HL-60 (cell line): ENCODE data around the gene JAKMIP1.

Experiments
- DNase-seq, 2 experiments: peaks; one replicate each; pipeline ENCODE4 v3.0.0-alpha.2; 2010 to 2020; ENCODE audit warnings: low read depth in 1 of 2, low spot score in 1 of 2
- H3K27ac ChIP-seq: fragments of 250-450 bp; sonication (Bioruptor Pico); replicated peaks from 2 replicates; pipeline ENCODE4 v1.5.1; 2020; ENCODE audit warnings: mild to moderate bottlenecking, moderate library complexity
- H3K27me3 ChIP-seq: fragments of 250-450 bp; sonication (Bioruptor Pico); 2 replicates; pipeline ENCODE4 v1.5.1; 2021; ENCODE audit warnings: mild to moderate bottlenecking, moderate library complexity; ENCODE audit not compliant: insufficient read depth, poor library complexity, severe bottlenecking
- H3K4me3 ChIP-seq: replicated peaks from 2 replicates; pipeline ENCODE4 v1.5.1; 2011; ENCODE audit warnings: mild to moderate bottlenecking, control low read depth, low read length; ENCODE audit not compliant: insufficient read depth
- GABPA ChIP-seq: IDR thresholded peaks from 2 replicates; pipeline ENCODE4 v1.6.1; 2012; ENCODE audit warnings: low read depth
- POLR2AphosphoS5 ChIP-seq: IDR thresholded peaks from 2 replicates; pipeline ENCODE4 v1.6.1; 2012; ENCODE audit warnings: low read depth
- SPI1 ChIP-seq: IDR thresholded peaks from 2 replicates; pipeline ENCODE4 v1.6.1; 2012; ENCODE audit warnings: low read depth, mild to moderate bottlenecking, borderline replicate concordance
- TF ChIP-seq, protein P1 (sequence below): IDR thresholded peaks from 2 replicates; pipeline ENCODE4 v1.6.1; 2012; ENCODE audit warnings: low read depth; ENCODE audit not compliant: insufficient replicate concordance
- TF ChIP-seq, protein P2 (sequence below): IDR thresholded peaks from one replicate; pipeline ENCODE4 v1.5.1; 2011; ENCODE audit warnings: low read length, control low read depth, inconsistent platforms; ENCODE audit not compliant: insufficient read depth

Gene JAKMIP1

DNA sequence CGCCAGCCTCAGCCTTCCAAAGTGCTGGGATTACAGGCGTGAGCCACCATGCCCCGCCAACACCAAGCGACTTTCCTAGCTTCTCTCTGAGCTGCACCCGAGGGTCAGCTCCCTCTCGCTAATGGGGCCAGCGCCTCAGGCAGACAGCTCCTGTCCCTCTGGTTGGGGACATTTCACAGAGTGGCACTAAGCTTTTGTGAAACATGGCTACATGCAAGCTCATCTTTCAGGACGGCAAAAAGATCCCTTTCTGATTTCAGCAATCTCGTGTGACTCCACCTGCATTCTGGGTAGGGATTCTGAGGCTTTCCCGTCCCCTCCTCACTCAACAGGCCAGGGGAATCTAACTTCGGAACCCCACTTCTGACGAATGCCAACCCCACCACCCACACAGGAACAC, 151.1 kb downstream of the JAKMIP1 start:
- DNase-seq, result no peak
- Histone ChIP-seq H3K27ac (no peak overlapping the region), H3K27me3 (no peaks in the 10 kb centered on the region), H3K4me3 (no peak overlapping the region)
- TF ChIP-seq POLR2AphosphoS5 (no peak), SPI1 (no peak), GABPA (no peak)
- TF ChIP-seq, protein P1, sequence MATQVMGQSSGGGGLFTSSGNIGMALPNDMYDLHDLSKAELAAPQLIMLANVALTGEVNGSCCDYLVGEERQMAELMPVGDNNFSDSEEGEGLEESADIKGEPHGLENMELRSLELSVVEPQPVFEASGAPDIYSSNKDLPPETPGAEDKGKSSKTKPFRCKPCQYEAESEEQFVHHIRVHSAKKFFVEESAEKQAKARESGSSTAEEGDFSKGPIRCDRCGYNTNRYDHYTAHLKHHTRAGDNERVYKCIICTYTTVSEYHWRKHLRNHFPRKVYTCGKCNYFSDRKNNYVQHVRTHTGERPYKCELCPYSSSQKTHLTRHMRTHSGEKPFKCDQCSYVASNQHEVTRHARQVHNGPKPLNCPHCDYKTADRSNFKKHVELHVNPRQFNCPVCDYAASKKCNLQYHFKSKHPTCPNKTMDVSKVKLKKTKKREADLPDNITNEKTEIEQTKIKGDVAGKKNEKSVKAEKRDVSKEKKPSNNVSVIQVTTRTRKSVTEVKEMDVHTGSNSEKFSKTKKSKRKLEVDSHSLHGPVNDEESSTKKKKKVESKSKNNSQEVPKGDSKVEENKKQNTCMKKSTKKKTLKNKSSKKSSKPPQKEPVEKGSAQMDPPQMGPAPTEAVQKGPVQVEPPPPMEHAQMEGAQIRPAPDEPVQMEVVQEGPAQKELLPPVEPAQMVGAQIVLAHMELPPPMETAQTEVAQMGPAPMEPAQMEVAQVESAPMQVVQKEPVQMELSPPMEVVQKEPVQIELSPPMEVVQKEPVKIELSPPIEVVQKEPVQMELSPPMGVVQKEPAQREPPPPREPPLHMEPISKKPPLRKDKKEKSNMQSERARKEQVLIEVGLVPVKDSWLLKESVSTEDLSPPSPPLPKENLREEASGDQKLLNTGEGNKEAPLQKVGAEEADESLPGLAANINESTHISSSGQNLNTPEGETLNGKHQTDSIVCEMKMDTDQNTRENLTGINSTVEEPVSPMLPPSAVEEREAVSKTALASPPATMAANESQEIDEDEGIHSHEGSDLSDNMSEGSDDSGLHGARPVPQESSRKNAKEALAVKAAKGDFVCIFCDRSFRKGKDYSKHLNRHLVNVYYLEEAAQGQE, result no peak
- TF ChIP-seq, protein P2, sequence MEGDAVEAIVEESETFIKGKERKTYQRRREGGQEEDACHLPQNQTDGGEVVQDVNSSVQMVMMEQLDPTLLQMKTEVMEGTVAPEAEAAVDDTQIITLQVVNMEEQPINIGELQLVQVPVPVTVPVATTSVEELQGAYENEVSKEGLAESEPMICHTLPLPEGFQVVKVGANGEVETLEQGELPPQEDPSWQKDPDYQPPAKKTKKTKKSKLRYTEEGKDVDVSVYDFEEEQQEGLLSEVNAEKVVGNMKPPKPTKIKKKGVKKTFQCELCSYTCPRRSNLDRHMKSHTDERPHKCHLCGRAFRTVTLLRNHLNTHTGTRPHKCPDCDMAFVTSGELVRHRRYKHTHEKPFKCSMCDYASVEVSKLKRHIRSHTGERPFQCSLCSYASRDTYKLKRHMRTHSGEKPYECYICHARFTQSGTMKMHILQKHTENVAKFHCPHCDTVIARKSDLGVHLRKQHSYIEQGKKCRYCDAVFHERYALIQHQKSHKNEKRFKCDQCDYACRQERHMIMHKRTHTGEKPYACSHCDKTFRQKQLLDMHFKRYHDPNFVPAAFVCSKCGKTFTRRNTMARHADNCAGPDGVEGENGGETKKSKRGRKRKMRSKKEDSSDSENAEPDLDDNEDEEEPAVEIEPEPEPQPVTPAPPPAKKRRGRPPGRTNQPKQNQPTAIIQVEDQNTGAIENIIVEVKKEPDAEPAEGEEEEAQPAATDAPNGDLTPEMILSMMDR, result no peak

DNA sequence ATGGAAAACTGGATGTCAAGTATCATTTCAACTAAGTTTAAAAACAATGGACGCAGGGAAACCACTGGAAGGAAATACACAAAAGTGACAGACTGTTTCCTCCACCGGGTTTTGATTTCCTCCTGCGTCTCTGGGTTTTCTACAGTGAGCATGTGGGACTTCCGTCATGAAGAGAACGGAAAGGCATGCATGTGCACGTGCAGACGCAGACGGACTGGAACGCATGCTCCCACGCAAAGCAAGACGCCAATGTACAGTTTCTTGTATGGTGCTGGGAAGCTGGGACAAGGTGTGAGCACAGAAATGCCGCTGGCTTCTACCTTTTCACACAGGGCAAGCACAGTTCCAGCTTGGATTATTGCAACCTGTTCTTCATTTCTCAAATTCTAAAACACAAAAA, 151.8 kb downstream of the JAKMIP1 start:
- Histone ChIP-seq H3K27ac (no peak overlapping the region), H3K4me3 (no peak overlapping the region), H3K27me3 (no peaks in the 10 kb centered on the region)
- TF ChIP-seq, protein P1, result no peak
- TF ChIP-seq, protein P2, result no peak
- TF ChIP-seq GABPA (no peak), POLR2AphosphoS5 (no peak), SPI1 (no peak)
- no peak for DNase-seq

DNA sequence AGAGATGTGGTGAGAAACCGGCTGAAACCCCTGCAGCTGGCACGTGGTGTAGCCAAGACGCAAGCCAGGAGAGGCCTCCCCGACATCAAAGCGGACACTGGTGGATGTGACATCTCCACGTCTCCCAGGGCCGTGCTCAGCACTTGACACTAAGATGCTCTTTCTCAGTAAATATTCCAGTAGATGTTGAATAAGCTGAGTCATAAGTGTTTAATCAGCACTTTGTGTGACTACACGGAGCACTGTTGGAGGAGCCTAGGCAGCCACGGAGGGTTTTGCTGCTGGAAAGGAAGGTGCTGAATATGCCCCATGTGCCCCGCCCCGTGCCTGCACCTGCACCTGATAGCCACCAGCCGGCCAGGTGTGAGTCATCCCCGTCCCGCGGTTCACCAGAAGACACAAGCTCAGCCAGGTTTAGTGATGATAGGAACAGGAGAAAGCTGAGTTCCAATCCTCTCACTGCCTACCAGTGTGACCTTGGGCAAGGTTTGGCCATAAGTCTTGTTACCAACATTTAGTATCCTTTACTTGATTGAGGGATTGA, 153.1 kb downstream of the JAKMIP1 start:
- Histone ChIP-seq H3K27me3 (no peaks in the 10 kb centered on the region), H3K4me3 (no peak overlapping the region), H3K27ac (no peak overlapping the region)
- TF ChIP-seq GABPA (no peak), POLR2AphosphoS5 (no peak), SPI1 (no peak)
- TF ChIP-seq, protein P2, result no peak
- TF ChIP-seq, protein P1, result no peak
- no peak for DNase-seq
